ENCODE measurements around the gene LRP5. TPM values are rescaled to one million over a fixed set of nuclear protein-coding genes. Genes with fewer than 3 reads are reported as not detected.

Gene LRP5
- total RNA-seq, 1 experiment from 2014 or later: 48.8 TPM

DNA sequence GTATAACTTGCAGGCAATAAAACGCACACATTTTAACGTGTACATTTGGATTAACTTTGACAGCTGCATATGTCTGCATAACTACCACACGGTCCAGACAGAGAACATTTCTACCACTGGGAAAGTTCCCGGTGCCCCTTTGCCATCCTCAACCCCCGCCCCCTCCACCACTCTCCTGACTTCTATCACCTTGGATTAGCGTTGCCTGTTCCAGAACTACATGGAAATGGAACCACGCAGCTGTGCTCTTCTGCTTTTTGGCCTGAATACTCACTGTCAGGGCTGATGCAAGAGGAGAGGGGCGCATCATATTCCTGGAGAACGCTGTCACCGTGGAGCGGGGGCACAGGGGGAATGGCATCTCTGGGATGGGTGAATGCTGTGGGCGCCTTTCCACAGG is 62.1 kb downstream of the LRP5 start:
- DNase-seq (ENCODE audit: low spot score) (no peak), ATAC-seq (no peak)
- Mint-ChIP-seq H3K4me1 (no peaks in the 10 kb centered on the region), H3K27ac (no peak overlapping the region; the same call in 1 of the 2 replicates), H3K27me3 (ENCODE audit: low read depth) (no peaks in the 10 kb centered on the region), H3K4me3 (no peak overlapping the region), H3K36me3 (peaks cover 16% of the 10 kb centered on the region), H3K9me3 (peaks cover 6% of the 10 kb centered on the region)
- CTCF ChIA-PET: interaction anchor here (0.6 to 1.6 kb wide), 4 partner anchors 46 to 181 kb away, joined by 3 to 4 read pairs (median 4); no protein-coding TSS in a partner anchor
- POLR2A ChIA-PET: no interaction called here
- no peak for TF ChIP-seq ELF4 (CRISPR knock-in tag; IDR thresholded peaks at IDR 0.05; ENCODE audit: low read depth)
- TF ChIP-seq ZNF317 (CRISPR knock-in tag; IDR thresholded peaks at IDR 0.05; ENCODE audit: borderline replicate concordance, low read depth): no peak
- TF ChIP-seq, protein P1, sequence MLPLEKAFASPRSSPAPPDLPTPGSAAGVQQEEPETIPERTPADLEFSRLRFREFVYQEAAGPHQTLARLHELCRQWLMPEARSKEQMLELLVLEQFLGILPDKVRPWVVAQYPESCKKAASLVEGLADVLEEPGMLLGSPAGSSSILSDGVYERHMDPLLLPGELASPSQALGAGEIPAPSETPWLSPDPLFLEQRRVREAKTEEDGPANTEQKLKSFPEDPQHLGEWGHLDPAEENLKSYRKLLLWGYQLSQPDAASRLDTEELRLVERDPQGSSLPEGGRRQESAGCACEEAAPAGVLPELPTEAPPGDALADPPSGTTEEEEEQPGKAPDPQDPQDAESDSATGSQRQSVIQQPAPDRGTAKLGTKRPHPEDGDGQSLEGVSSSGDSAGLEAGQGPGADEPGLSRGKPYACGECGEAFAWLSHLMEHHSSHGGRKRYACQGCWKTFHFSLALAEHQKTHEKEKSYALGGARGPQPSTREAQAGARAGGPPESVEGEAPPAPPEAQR (CRISPR knock-in tag; IDR thresholded peaks at IDR 0.05): no peak
- TF ChIP-seq NFATC4 (CRISPR knock-in tag; IDR thresholded peaks at IDR 0.05): no peak

DNA sequence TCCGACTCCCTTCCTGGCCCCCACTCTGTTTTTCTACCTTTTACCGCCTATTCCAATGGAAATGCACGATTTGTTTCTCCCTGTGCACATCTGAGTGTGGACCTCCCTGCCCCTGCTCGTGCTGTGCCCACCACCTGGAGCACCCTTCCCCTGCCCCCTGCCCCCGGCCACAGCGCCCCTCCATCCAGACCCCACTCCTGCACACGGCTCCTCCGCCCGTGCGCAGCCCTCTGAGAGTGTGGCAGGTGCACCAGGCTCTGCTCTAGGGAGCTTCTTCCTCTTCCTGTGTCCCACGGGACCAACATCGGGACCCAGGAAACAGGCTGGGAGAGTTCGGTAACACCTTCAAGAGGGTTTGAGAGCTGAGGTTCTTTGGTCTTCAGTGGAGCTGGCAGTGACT is 62.9 kb downstream of the LRP5 start:
- POLR2A ChIA-PET: no interaction called here
- Mint-ChIP-seq H3K4me3 (no peak overlapping the region), H3K4me1 (peaks cover 4% of the 10 kb centered on the region), H3K36me3 (peaks cover 16% of the 10 kb centered on the region), H3K27ac (peak overlapping the region; percentile 88; the same call in 1 of the 2 replicates), H3K9me3 (peaks cover 6% of the 10 kb centered on the region), H3K27me3 (ENCODE audit: low read depth) (no peaks in the 10 kb centered on the region)
- DNase-seq (ENCODE audit: low spot score) (no peak), ATAC-seq (no peak)
- CTCF ChIA-PET: interaction anchor here (0.6 to 1.0 kb wide), 2 partner anchors 50 to 79 kb away, joined by 3 read pairs; no protein-coding TSS in a partner anchor
- TF ChIP-seq CREB1 (CRISPR knock-in tag; IDR thresholded peaks at IDR 0.05) (no peak), ZNF396 (CRISPR knock-in tag; IDR thresholded peaks at IDR 0.05; ENCODE audit: borderline replicate concordance) (no peak), ZNF263 (CRISPR knock-in tag; IDR thresholded peaks at IDR 0.05; ENCODE audit: low read depth) (no peak), PRRX2 (CRISPR knock-in tag; IDR thresholded peaks at IDR 0.05) (no peak), ZNF219 (CRISPR knock-in tag; IDR thresholded peaks at IDR 0.05; ENCODE audit: borderline replicate concordance) (no peak), ZNF121 (CRISPR knock-in tag; IDR thresholded peaks at IDR 0.05) (no peak), CREM (CRISPR knock-in tag; IDR thresholded peaks at IDR 0.05) (no peak), NR3C1 (CRISPR knock-in tag; conservative IDR thresholded peaks at IDR 0.05; ENCODE audit: low read depth) (no peak), RELA (CRISPR knock-in tag; IDR thresholded peaks at IDR 0.05; ENCODE audit: borderline replicate concordance) (no peak), ZBTB21 (CRISPR knock-in tag; IDR thresholded peaks at IDR 0.05; ENCODE audit: borderline replicate concordance) (no peak)
- TF ChIP-seq, protein P2, sequence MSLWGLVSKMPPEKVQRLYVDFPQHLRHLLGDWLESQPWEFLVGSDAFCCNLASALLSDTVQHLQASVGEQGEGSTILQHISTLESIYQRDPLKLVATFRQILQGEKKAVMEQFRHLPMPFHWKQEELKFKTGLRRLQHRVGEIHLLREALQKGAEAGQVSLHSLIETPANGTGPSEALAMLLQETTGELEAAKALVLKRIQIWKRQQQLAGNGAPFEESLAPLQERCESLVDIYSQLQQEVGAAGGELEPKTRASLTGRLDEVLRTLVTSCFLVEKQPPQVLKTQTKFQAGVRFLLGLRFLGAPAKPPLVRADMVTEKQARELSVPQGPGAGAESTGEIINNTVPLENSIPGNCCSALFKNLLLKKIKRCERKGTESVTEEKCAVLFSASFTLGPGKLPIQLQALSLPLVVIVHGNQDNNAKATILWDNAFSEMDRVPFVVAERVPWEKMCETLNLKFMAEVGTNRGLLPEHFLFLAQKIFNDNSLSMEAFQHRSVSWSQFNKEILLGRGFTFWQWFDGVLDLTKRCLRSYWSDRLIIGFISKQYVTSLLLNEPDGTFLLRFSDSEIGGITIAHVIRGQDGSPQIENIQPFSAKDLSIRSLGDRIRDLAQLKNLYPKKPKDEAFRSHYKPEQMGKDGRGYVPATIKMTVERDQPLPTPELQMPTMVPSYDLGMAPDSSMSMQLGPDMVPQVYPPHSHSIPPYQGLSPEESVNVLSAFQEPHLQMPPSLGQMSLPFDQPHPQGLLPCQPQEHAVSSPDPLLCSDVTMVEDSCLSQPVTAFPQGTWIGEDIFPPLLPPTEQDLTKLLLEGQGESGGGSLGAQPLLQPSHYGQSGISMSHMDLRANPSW (CRISPR knock-in tag; conservative IDR thresholded peaks at IDR 0.05; ENCODE audit: low read depth): no peak
- TF ChIP-seq, protein P3, sequence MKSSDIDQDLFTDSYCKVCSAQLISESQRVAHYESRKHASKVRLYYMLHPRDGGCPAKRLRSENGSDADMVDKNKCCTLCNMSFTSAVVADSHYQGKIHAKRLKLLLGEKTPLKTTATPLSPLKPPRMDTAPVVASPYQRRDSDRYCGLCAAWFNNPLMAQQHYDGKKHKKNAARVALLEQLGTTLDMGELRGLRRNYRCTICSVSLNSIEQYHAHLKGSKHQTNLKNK (CRISPR knock-in tag; IDR thresholded peaks at IDR 0.05): no peak
- TF ChIP-seq, protein P4, sequence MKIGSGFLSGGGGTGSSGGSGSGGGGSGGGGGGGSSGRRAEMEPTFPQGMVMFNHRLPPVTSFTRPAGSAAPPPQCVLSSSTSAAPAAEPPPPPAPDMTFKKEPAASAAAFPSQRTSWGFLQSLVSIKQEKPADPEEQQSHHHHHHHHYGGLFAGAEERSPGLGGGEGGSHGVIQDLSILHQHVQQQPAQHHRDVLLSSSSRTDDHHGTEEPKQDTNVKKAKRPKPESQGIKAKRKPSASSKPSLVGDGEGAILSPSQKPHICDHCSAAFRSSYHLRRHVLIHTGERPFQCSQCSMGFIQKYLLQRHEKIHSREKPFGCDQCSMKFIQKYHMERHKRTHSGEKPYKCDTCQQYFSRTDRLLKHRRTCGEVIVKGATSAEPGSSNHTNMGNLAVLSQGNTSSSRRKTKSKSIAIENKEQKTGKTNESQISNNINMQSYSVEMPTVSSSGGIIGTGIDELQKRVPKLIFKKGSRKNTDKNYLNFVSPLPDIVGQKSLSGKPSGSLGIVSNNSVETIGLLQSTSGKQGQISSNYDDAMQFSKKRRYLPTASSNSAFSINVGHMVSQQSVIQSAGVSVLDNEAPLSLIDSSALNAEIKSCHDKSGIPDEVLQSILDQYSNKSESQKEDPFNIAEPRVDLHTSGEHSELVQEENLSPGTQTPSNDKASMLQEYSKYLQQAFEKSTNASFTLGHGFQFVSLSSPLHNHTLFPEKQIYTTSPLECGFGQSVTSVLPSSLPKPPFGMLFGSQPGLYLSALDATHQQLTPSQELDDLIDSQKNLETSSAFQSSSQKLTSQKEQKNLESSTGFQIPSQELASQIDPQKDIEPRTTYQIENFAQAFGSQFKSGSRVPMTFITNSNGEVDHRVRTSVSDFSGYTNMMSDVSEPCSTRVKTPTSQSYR (CRISPR knock-in tag; IDR thresholded peaks at IDR 0.05): no peak
- TF ChIP-seq, protein P5, sequence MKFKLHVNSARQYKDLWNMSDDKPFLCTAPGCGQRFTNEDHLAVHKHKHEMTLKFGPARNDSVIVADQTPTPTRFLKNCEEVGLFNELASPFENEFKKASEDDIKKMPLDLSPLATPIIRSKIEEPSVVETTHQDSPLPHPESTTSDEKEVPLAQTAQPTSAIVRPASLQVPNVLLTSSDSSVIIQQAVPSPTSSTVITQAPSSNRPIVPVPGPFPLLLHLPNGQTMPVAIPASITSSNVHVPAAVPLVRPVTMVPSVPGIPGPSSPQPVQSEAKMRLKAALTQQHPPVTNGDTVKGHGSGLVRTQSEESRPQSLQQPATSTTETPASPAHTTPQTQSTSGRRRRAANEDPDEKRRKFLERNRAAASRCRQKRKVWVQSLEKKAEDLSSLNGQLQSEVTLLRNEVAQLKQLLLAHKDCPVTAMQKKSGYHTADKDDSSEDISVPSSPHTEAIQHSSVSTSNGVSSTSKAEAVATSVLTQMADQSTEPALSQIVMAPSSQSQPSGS (CRISPR knock-in tag; IDR thresholded peaks at IDR 0.05; ENCODE audit: borderline replicate concordance, low read depth): no peak
- TF ChIP-seq, protein P6, sequence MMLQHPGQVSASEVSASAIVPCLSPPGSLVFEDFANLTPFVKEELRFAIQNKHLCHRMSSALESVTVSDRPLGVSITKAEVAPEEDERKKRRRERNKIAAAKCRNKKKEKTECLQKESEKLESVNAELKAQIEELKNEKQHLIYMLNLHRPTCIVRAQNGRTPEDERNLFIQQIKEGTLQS (CRISPR knock-in tag; conservative IDR thresholded peaks at IDR 0.05): no peak
- TF ChIP-seq, protein P7, sequence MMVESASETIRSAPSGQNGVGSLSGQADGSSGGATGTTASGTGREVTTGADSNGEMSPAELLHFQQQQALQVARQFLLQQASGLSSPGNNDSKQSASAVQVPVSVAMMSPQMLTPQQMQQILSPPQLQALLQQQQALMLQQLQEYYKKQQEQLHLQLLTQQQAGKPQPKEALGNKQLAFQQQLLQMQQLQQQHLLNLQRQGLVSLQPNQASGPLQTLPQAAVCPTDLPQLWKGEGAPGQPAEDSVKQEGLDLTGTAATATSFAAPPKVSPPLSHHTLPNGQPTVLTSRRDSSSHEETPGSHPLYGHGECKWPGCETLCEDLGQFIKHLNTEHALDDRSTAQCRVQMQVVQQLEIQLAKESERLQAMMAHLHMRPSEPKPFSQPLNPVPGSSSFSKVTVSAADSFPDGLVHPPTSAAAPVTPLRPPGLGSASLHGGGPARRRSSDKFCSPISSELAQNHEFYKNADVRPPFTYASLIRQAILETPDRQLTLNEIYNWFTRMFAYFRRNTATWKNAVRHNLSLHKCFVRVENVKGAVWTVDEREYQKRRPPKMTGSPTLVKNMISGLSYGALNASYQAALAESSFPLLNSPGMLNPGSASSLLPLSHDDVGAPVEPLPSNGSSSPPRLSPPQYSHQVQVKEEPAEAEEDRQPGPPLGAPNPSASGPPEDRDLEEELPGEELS (CRISPR knock-in tag; IDR thresholded peaks at IDR 0.05): no peak
- TF ChIP-seq, protein P8, sequence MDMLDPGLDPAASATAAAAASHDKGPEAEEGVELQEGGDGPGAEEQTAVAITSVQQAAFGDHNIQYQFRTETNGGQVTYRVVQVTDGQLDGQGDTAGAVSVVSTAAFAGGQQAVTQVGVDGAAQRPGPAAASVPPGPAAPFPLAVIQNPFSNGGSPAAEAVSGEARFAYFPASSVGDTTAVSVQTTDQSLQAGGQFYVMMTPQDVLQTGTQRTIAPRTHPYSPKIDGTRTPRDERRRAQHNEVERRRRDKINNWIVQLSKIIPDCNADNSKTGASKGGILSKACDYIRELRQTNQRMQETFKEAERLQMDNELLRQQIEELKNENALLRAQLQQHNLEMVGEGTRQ (CRISPR knock-in tag; IDR thresholded peaks at IDR 0.05): no peak

Measured in WTC11 (cell line).